Measurements from ENCODE around the gene PRKACA.

Gene PRKACA

GRCh38 chr19:14089662-14090508 lies 27.7 kb downstream of the PRKACA start:
- peak overlapping the region; percentile 76 for H3K4me3 ChIP-seq (ENCODE audit: low read length)
- peaks cover 19% of the 10 kb centered on the region for H3K36me3 ChIP-seq (ENCODE audit: control insufficient read depth, insufficient read depth, low read length, severe bottlenecking)
- H3K9me3 ChIP-seq (ENCODE audit: control insufficient read depth, low read length): peaks cover 9% of the 10 kb centered on the region
- no peaks in the 10 kb centered on the region for H3K27me3 ChIP-seq (replicated peaks; ENCODE audit: control insufficient read depth, insufficient read depth, low read length)
- H3K9ac ChIP-seq (ENCODE audit: low read length): peak overlapping the region; percentile 54
- peak; percentile 77 for DNase-seq (ENCODE audit: low read depth)
- H3K4me1 ChIP-seq (ENCODE audit: control insufficient read depth, insufficient read depth, low read length): peaks cover 11% of the 10 kb centered on the region

- Histone ChIP-seq H3K36me3 (ENCODE audit: control insufficient read depth, insufficient read depth, low read length, severe bottlenecking) (peaks cover 19% of the 10 kb centered on the region), H3K4me3 (ENCODE audit: low read length) (peak overlapping the region; percentile 70), H3K9ac (ENCODE audit: low read length) (peak overlapping the region; percentile 49), H3K4me1 (ENCODE audit: control insufficient read depth, insufficient read depth, low read length) (peaks cover 11% of the 10 kb centered on the region), H3K9me3 (ENCODE audit: control insufficient read depth, low read length) (peaks cover 9% of the 10 kb centered on the region), H3K27me3 (replicated peaks; ENCODE audit: control insufficient read depth, insufficient read depth, low read length) (no peaks in the 10 kb centered on the region)
- DNase-seq (ENCODE audit: low read depth): peak; percentile 40
Measured at GRCh38 chr19:14089412-14089661, 28.2 kb downstream of the PRKACA start.

GRCh38 chr19:14088634-14089411 lies 28.7 kb downstream of the PRKACA start:
- DNase-seq (ENCODE audit: low read depth): no peak
- Histone ChIP-seq H3K9me3 (ENCODE audit: control insufficient read depth, low read length) (peaks cover 9% of the 10 kb centered on the region), H3K27me3 (replicated peaks; ENCODE audit: control insufficient read depth, insufficient read depth, low read length) (no peaks in the 10 kb centered on the region), H3K4me1 (ENCODE audit: control insufficient read depth, insufficient read depth, low read length) (peaks cover 11% of the 10 kb centered on the region), H3K36me3 (ENCODE audit: control insufficient read depth, insufficient read depth, low read length, severe bottlenecking) (peaks cover 19% of the 10 kb centered on the region), H3K9ac (ENCODE audit: low read length) (peak overlapping the region; percentile 49), H3K4me3 (ENCODE audit: low read length) (peak overlapping the region; percentile 70)

- DNase-seq (ENCODE audit: low read depth): no peak
- Histone ChIP-seq H3K4me3 (ENCODE audit: low read length) (no peak overlapping the region), H3K9me3 (ENCODE audit: control insufficient read depth, low read length) (no peaks in the 10 kb centered on the region), H3K36me3 (ENCODE audit: control insufficient read depth, insufficient read depth, low read length, severe bottlenecking) (peaks cover 14% of the 10 kb centered on the region), H3K4me1 (ENCODE audit: control insufficient read depth, insufficient read depth, low read length) (peaks cover 13% of the 10 kb centered on the region), H3K9ac (ENCODE audit: low read length) (no peak overlapping the region), H3K27me3 (replicated peaks; ENCODE audit: control insufficient read depth, insufficient read depth, low read length) (no peaks in the 10 kb centered on the region)
Measured at GRCh38 chr19:14086098-14086497, 31.5 kb downstream of the PRKACA start.

GRCh38 chr19:14085309-14085995 lies 32.1 kb downstream of the PRKACA start, which contains the start of gene C19orf67:
TSS of gene C19orf67 (minus strand) at chr19:14085783. CDS start at chr19:14085627, 156 bp downstream.
- Histone ChIP-seq H3K4me1 (ENCODE audit: control insufficient read depth, insufficient read depth, low read length) (peaks cover 14% of the 10 kb centered on the region), H3K36me3 (ENCODE audit: control insufficient read depth, insufficient read depth, low read length, severe bottlenecking) (peaks cover 14% of the 10 kb centered on the region), H3K27me3 (replicated peaks; ENCODE audit: control insufficient read depth, insufficient read depth, low read length) (no peaks in the 10 kb centered on the region), H3K4me3 (ENCODE audit: low read length) (no peak within 1 kb of the TSS), H3K9ac (ENCODE audit: low read length) (no peak within 1 kb of the TSS), H3K9me3 (ENCODE audit: control insufficient read depth, low read length) (no peaks in the 10 kb centered on the region)
- DNase-seq (ENCODE audit: low read depth): no peak

- Histone ChIP-seq H3K9me3 (ENCODE audit: control insufficient read depth, low read length) (no peaks in the 10 kb centered on the region), H3K4me3 (ENCODE audit: low read length) (peak overlapping the region; percentile 93), H3K27me3 (replicated peaks; ENCODE audit: control insufficient read depth, insufficient read depth, low read length) (no peaks in the 10 kb centered on the region), H3K9ac (ENCODE audit: low read length) (peak overlapping the region; percentile 96), H3K4me1 (ENCODE audit: control insufficient read depth, insufficient read depth, low read length) (peaks cover 18% of the 10 kb centered on the region), H3K36me3 (ENCODE audit: control insufficient read depth, insufficient read depth, low read length, severe bottlenecking) (peaks cover under 1% of the 10 kb centered on the region)
- no peak for DNase-seq (ENCODE audit: low read depth)
Measured at GRCh38 chr19:14082675-14082960, 34.9 kb downstream of the PRKACA start.

GRCh38 chr19:14081797-14082674 lies 35.5 kb downstream of the PRKACA start:
- H3K27me3 ChIP-seq (replicated peaks; ENCODE audit: control insufficient read depth, insufficient read depth, low read length): no peaks in the 10 kb centered on the region
- H3K4me1 ChIP-seq (ENCODE audit: control insufficient read depth, insufficient read depth, low read length): peaks cover 18% of the 10 kb centered on the region
- peak; percentile 63 for DNase-seq (ENCODE audit: low read depth)
- H3K9me3 ChIP-seq (ENCODE audit: control insufficient read depth, low read length): no peaks in the 10 kb centered on the region
- peak overlapping the region; percentile 96 for H3K9ac ChIP-seq (ENCODE audit: low read length)
- no peaks in the 10 kb centered on the region for H3K36me3 ChIP-seq (ENCODE audit: control insufficient read depth, insufficient read depth, low read length, severe bottlenecking)
- H3K4me3 ChIP-seq (ENCODE audit: low read length): peak overlapping the region; percentile 93

- Histone ChIP-seq H3K4me1 (ENCODE audit: control insufficient read depth, insufficient read depth, low read length) (peaks cover 18% of the 10 kb centered on the region), H3K27me3 (replicated peaks; ENCODE audit: control insufficient read depth, insufficient read depth, low read length) (no peaks in the 10 kb centered on the region), H3K9me3 (ENCODE audit: control insufficient read depth, low read length) (no peaks in the 10 kb centered on the region), H3K9ac (ENCODE audit: low read length) (peak overlapping the region; percentile 96), H3K4me3 (ENCODE audit: low read length) (peak overlapping the region; percentile 93), H3K36me3 (ENCODE audit: control insufficient read depth, insufficient read depth, low read length, severe bottlenecking) (no peaks in the 10 kb centered on the region)
- DNase-seq (ENCODE audit: low read depth): peak; percentile 100
Measured at GRCh38 chr19:14080887-14081796, 36.4 kb downstream of the PRKACA start.

GRCh38 chr19:14078411-14078810 lies 39.2 kb downstream of the PRKACA start:
- no peaks in the 10 kb centered on the region for H3K36me3 ChIP-seq (ENCODE audit: control insufficient read depth, insufficient read depth, low read length, severe bottlenecking)
- DNase-seq (ENCODE audit: low read depth): no peak
- peaks cover 35% of the 10 kb centered on the region for H3K4me1 ChIP-seq (ENCODE audit: control insufficient read depth, insufficient read depth, low read length)
- H3K27me3 ChIP-seq (replicated peaks; ENCODE audit: control insufficient read depth, insufficient read depth, low read length): no peaks in the 10 kb centered on the region
- H3K9me3 ChIP-seq (ENCODE audit: control insufficient read depth, low read length): no peaks in the 10 kb centered on the region
- H3K4me3 ChIP-seq (ENCODE audit: low read length): no peak overlapping the region
- H3K9ac ChIP-seq (ENCODE audit: low read length): peak overlapping the region; percentile 22

Measured in adipocyte (in vitro differentiated cells).